GM18907 (cell line): ENCODE results near the gene PIP4K2A.

ENCODE experiments used
- ATAC-seq: cut with Tn5 transposase; IDR thresholded peaks from one replicate; pipeline ENCODE4 v1.9.1; 2021; ENCODE audit warnings: mild to moderate bottlenecking, moderate library complexity; ENCODE audit not compliant: unreplicated experiment

The PIP4K2A gene

GRCh38 chr10:22623633-22624253 is 90.6 kb downstream of the PIP4K2A start:
- no peak for ATAC-seq

GRCh38 chr10:22622242-22622806 is 92.1 kb downstream of the PIP4K2A start:
- ATAC-seq = no peak

GRCh38 chr10:22621726-22622125 is 92.7 kb downstream of the PIP4K2A start:
- ATAC-seq = no peak

- no peak for ATAC-seq
Observed at GRCh38 chr10:22620929-22621328, 93.4 kb downstream of the PIP4K2A start.

GRCh38 chr10:22620140-22620857 is 94.1 kb downstream of the PIP4K2A start:
- no peak for ATAC-seq

GRCh38 chr10:22619101-22619500 is 95.3 kb downstream of the PIP4K2A start:
- no peak for ATAC-seq

- ATAC-seq = no peak
Observed at GRCh38 chr10:22618078-22618785, 96.1 kb downstream of the PIP4K2A start.

- ATAC-seq = no peak
Observed at GRCh38 chr10:22617516-22617915, 96.9 kb downstream of the PIP4K2A start.

GRCh38 chr10:22617051-22617450 is 97.3 kb downstream of the PIP4K2A start:
- no peak for ATAC-seq

- peak; percentile 70 for ATAC-seq
Observed at GRCh38 chr10:22615819-22616499, 98.4 kb downstream of the PIP4K2A start.

GRCh38 chr10:22615101-22615500 is 99.3 kb downstream of the PIP4K2A start:
- ATAC-seq = no peak

GRCh38 chr10:22613011-22613410 is 101.4 kb downstream of the PIP4K2A start:
- ATAC-seq = no peak

- ATAC-seq = no peak
Observed at GRCh38 chr10:22612318-22612717, 102.1 kb downstream of the PIP4K2A start.

- ATAC-seq = peak; percentile 46
Observed at GRCh38 chr10:22611425-22612115, 102.8 kb downstream of the PIP4K2A start.

- no peak for ATAC-seq
Observed at GRCh38 chr10:22610610-22611009, 103.8 kb downstream of the PIP4K2A start.

- no peak for ATAC-seq
Observed at GRCh38 chr10:22609719-22610465, 104.5 kb downstream of the PIP4K2A start.

GRCh38 chr10:22609251-22609650 is 105.1 kb downstream of the PIP4K2A start:
- no peak for ATAC-seq

- ATAC-seq = no peak
Observed at GRCh38 chr10:22607261-22607660, 107.1 kb downstream of the PIP4K2A start.

GRCh38 chr10:22606164-22606614 is 108.2 kb downstream of the PIP4K2A start:
- peak; percentile 94 for ATAC-seq

GRCh38 chr10:22605168-22605567 is 109.2 kb downstream of the PIP4K2A start:
- peak; percentile 23 for ATAC-seq
